ENCODE measurements around the gene NATD1. TPM values are rescaled to one million over a fixed set of nuclear protein-coding genes. Genes with fewer than 3 reads are reported as not detected.
A peak's percentile ranks its signal among the peaks of the same experiment; 100 is the strongest.

The NATD1 gene
- total RNA-seq, 2 experiments from 2014 or later: 1.1 to 1.3 TPM

DNA sequence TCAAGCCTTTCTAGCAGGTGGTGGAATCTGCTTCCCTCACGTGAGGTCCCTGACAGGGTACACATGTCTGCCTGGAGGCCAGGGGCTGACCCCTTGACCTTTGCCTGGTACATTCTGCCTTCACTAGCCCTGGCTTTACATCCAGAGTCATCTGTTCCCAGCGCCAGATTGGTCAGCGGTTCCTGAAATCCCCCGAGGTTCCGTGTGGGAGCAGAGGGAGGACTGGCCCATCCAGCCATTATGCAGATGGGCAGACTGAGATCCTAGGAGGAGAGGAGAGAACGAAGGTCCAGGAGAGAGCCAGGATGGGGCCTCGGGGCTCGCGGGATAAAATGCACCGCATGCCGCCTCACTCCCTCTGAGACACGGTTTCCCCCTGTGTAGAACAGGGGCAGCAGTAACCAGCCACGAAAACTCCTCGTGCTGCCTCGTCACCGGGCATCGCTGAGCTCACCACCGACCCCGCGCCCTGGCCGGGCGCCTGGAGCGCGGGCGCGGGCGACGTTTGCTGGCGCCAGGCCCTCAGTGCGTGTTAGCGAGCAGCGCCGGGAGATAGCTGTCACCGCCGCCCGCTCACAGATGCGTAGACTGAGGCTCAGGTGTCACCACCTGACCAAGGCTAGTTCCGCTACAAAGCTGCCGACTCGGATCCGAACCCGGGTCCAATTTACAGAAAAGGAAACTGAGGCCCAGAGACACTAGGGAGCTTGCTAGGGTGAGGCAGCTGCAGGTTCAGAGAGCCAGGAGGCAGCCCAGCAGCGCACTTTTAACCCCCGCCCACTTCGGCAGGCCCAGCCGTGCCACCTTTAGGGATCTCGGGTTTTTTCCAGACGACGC, 30.5 kb upstream of the NATD1 start:
- peak; percentile 1 for ATAC-seq
- CTCF ChIA-PET: interaction anchor here (1.0 to 1.3 kb wide), 4 partner anchors 8 to 240 kb away, joined by 3 to 4 read pairs (median 4); no protein-coding TSS in a partner anchor

GRCh38 chr17:21282850-21283249, 29.6 kb upstream of the NATD1 start:
- DNase-seq: no peak
- H3K27me3 Mint-ChIP-seq: no peaks in the 10 kb centered on the region
- H3K27ac Mint-ChIP-seq: no peak overlapping the region
- peak overlapping the region; percentile 99 for H3K4me3 Mint-ChIP-seq
- H3K4me1 Mint-ChIP-seq (ENCODE audit: low read depth): peaks cover 47% of the 10 kb centered on the region
- POLR2A ChIA-PET: no interaction called here
- no peak for TF ChIP-seq CTCF (IDR thresholded peaks at IDR 0.05)
- no peaks in the 10 kb centered on the region for H3K9me3 Mint-ChIP-seq
- ATAC-seq: no peak
- CTCF ChIA-PET: no interaction called here
- peaks cover 27% of the 10 kb centered on the region for H3K36me3 Mint-ChIP-seq (ENCODE audit: low read depth)
- intact Hi-C loops (cut with micrococcal nuclease): loop anchor here (5.0 to 10.0 kb wide), 3 partner anchors 158 to 238 kb away; partner anchors contain the start of genes DHRS7B and USP22

More for the DNA sequence above, 30.5 kb upstream of the NATD1 start:
- peak overlapping the region; percentile 99 for H3K4me3 Mint-ChIP-seq
- intact Hi-C loops (cut with micrococcal nuclease): loop anchor here (5.0 to 10.0 kb wide), 3 partner anchors 159 to 239 kb away; partner anchors contain the start of genes DHRS7B and USP22
- POLR2A ChIA-PET: interaction anchor here (1.0 kb wide), 1 partner anchor 244 kb away, joined by 3 read pairs; no protein-coding TSS in a partner anchor
- H3K9me3 Mint-ChIP-seq: no peaks in the 10 kb centered on the region
- H3K27me3 Mint-ChIP-seq: no peaks in the 10 kb centered on the region
- peak; percentile 68 for DNase-seq
- H3K27ac Mint-ChIP-seq: peak overlapping the region; percentile 95
- TF ChIP-seq CTCF (IDR thresholded peaks at IDR 0.05): no peak
- H3K4me1 Mint-ChIP-seq (ENCODE audit: low read depth): peaks cover 47% of the 10 kb centered on the region
- H3K36me3 Mint-ChIP-seq (ENCODE audit: low read depth): peaks cover 30% of the 10 kb centered on the region

GRCh38 chr17:21282231-21282630, 29.0 kb upstream of the NATD1 start:
- no peak overlapping the region for H3K27ac Mint-ChIP-seq
- H3K4me3 Mint-ChIP-seq: no peak overlapping the region
- intact Hi-C loops (cut with micrococcal nuclease): loop anchor here (5.0 to 10.0 kb wide), 3 partner anchors 157 to 237 kb away; partner anchors contain the start of genes DHRS7B and USP22
- H3K4me1 Mint-ChIP-seq (ENCODE audit: low read depth): peaks cover 50% of the 10 kb centered on the region
- H3K27me3 Mint-ChIP-seq: no peaks in the 10 kb centered on the region
- CTCF ChIA-PET: no interaction called here
- H3K36me3 Mint-ChIP-seq (ENCODE audit: low read depth): peaks cover 22% of the 10 kb centered on the region
- POLR2A ChIA-PET: no interaction called here
- no peak for DNase-seq
- no peak for TF ChIP-seq CTCF (IDR thresholded peaks at IDR 0.05)
- no peak for ATAC-seq
- H3K9me3 Mint-ChIP-seq: no peaks in the 10 kb centered on the region

- ChIA-PET POLR2A (interaction anchor here (0.9 to 6.5 kb wide), 2 partner anchors 8 to 236 kb away, joined by 4 to 36 read pairs; no protein-coding TSS in a partner anchor), CTCF (interaction anchor here (1.0 to 3.2 kb wide), 18 partner anchors 8 to 236 kb away, joined by 3 to 27 read pairs (median 4); partner anchors contain the start of gene TMEM11)
- H3K4me1 Mint-ChIP-seq (ENCODE audit: low read depth): peaks cover 53% of the 10 kb centered on the region
- H3K27ac Mint-ChIP-seq: peak overlapping the region; percentile 49
- H3K27me3 Mint-ChIP-seq: no peaks in the 10 kb centered on the region
- H3K36me3 Mint-ChIP-seq (ENCODE audit: low read depth): peaks cover under 1% of the 10 kb centered on the region
- no peak overlapping the region for H3K4me3 Mint-ChIP-seq
- peak; percentile 53 for ATAC-seq
- intact Hi-C loops (cut with micrococcal nuclease): loop anchor here (5.0 to 10.0 kb wide), 3 partner anchors 155 to 235 kb away; partner anchors contain the start of genes DHRS7B and USP22
- H3K9me3 Mint-ChIP-seq: no peaks in the 10 kb centered on the region
- TF ChIP-seq CTCF (IDR thresholded peaks at IDR 0.05): peak; percentile 83
- peak; percentile 94 for DNase-seq
Observed at GRCh38 chr17:21280081-21280518, 26.9 kb upstream of the NATD1 start.
